ENCODE measurements around the gene COL17A1.

Gene COL17A1

DNA sequence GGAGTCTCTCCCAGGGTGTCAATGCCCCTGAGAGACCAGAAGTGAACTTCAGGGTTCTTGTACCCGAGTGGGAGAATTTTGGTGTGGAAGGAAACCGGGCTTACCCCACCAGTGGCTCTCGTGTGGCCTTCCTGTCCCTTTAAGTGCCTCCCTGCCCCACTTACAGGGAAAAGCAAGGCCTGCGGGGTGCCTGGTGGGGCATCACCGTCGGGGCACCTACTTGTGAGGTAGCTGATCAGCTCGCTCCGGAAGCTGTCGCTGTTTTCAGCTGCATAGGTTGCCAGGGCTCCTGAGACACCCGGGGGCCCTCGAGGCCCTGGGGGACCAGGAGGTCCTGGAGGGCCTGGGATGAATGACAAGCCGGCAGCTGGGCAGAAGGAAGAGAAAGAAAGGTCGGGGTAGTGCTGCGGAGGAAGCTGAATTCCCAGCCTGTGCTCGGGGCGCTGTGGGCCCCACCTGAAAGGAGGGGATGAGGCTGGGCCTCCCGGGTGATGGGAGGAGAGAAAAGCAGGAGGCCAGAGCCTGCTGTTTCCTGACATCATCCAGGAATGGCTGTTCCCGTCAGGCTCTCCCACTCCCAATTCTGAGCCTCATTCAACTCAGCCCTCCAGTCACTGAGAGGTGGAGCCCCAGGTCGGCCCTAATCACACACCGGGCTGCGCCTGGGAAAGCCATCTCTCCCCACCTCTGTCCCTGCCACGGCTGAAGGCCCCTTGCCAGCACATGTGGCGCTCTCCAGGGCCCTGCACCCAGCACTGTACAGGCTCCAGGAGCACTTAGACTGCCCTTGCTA is 51.1 kb downstream of the COL17A1 start:
- no peak for DNase-seq (ENCODE audit: low read depth)
- TF ChIP-seq, protein P1, sequence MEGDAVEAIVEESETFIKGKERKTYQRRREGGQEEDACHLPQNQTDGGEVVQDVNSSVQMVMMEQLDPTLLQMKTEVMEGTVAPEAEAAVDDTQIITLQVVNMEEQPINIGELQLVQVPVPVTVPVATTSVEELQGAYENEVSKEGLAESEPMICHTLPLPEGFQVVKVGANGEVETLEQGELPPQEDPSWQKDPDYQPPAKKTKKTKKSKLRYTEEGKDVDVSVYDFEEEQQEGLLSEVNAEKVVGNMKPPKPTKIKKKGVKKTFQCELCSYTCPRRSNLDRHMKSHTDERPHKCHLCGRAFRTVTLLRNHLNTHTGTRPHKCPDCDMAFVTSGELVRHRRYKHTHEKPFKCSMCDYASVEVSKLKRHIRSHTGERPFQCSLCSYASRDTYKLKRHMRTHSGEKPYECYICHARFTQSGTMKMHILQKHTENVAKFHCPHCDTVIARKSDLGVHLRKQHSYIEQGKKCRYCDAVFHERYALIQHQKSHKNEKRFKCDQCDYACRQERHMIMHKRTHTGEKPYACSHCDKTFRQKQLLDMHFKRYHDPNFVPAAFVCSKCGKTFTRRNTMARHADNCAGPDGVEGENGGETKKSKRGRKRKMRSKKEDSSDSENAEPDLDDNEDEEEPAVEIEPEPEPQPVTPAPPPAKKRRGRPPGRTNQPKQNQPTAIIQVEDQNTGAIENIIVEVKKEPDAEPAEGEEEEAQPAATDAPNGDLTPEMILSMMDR (conservative IDR thresholded peaks at IDR 0.05; ENCODE audit: low read length) = no peak
- no peak overlapping the region for H3K4me3 ChIP-seq (ENCODE audit: low read length)

DNA sequence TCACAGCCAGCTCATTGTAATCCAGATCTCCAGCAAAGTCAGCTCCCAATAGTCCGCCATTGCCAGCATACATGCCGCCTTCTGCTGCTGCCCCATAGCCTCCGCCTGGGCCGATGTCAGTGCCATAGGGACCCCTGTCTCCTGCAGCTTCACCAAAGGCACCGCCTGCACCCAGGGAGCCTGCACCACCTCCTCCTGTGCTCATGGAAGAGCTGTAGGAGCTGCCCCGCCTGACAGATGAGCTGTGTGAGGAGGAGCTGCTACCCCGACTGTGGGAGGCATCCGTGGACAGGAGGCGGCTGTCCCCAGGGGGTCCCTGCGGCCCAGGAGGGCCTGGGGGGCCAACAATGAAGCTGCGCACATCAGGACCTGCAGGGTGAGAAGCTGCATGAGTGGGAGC is 51.7 kb downstream of the COL17A1 start:
- no peak for DNase-seq (ENCODE audit: low read depth)
- TF ChIP-seq, protein P1 (conservative IDR thresholded peaks at IDR 0.05; ENCODE audit: low read length) = no peak
- H3K4me3 ChIP-seq (ENCODE audit: low read length) = no peak overlapping the region

DNA sequence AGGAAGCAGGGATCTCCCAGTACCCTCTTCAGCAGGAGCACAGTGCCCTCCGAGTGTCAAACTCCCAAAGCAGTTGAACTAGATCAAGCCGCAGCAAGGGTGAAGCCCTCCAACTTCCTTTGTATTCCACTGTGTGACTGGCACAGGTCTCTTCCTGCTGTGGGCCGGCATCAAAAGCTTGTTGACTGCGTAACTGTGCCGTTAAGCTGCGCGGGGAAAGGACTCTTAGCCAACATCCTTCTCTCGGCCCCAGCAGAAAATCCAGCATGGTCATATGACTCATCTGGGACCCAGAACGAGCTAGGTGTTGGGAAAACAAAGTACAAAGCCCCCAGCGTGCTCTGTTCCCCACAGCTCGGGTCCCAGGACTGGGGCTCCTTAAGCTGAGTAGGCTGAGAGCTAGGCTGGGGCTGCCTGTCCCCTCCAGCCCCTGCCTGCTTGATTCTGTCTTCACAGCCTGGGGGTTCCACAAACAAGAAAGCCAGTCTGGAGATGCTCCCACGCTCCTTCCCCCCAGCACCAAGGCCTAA is 52.2 kb downstream of the COL17A1 start:
- no peak for DNase-seq (ENCODE audit: low read depth)
- H3K4me3 ChIP-seq (ENCODE audit: low read length) = no peak overlapping the region
- TF ChIP-seq, protein P1 (conservative IDR thresholded peaks at IDR 0.05; ENCODE audit: low read length) = no peak

DNA sequence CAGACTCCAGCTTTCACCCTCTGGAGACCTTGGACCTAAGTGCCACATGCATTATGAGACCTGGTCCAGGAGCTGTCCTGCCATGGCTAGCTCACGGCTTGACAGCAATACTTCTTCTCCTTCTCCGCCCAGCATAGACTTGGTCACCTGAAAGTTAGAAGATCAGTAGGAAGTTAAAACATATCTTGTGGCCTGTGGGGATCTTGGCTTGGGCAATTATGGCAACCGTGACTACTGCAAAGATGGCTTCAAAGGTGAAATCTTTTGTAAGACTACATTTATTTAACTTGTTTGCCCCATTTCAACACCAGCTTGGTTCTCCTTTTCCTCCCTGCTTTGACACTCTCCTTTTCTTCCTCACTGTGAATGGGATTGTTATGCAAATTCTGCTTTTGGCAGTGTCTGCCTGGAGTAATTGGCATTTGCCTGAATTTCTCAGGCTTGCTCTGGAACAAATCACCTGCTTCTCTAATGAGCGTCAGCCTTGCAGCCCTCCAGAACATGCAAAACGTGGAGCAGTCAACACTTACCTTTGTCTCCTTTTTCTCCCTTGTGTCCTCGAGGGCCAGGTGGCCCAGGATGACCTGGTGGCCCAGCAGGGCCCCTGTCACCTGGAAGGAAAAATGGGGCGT is 53.4 kb downstream of the COL17A1 start:
- no peak overlapping the region for H3K4me3 ChIP-seq (ENCODE audit: low read length)
- TF ChIP-seq, protein P1 (conservative IDR thresholded peaks at IDR 0.05; ENCODE audit: low read length) = no peak
- DNase-seq (ENCODE audit: low read depth) = no peak

DNA sequence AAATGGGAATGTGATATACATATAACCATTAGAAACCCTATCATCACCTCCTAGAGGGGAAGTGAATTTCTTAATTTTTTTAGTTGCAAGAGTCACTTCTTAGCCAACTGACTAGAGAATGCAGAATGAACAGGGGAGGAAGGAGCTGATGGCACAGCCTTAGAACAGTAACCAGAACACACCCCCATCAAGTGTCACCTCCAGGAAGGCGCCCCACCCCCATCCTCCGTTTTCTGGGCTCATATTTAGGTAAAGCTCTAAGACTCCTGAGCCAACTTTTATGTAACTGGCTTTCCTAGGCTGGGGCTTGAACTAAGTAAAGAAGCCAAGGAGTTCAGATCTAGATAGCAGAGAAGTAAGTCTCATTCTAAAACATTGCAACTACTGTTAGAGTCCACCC is 54.0 kb downstream of the COL17A1 start:
- DNase-seq (ENCODE audit: low read depth) = no peak
- H3K4me3 ChIP-seq (ENCODE audit: low read length) = no peak overlapping the region
- TF ChIP-seq, protein P1 (conservative IDR thresholded peaks at IDR 0.05; ENCODE audit: low read length) = no peak

DNA sequence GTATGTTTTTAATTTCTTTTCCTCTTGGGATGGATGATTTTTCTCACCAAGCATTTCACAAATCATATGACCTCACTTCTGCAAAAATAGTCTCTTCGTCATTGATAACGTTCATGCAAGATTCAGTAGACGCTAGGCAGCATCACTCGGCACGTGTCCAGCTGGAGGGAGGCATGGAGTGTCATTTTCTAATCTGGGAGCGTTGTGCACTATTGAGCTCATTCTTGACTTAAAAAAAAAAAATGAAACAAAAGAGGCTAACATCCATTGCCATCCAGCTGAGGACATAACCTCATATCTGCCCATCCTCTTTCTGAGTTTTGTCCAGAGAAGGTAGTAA is 56.2 kb downstream of the COL17A1 start:
- DNase-seq (ENCODE audit: low read depth) = peak; percentile 54
- TF ChIP-seq, protein P1 (conservative IDR thresholded peaks at IDR 0.05; ENCODE audit: low read length) = no peak
- H3K4me3 ChIP-seq (ENCODE audit: low read length) = no peak overlapping the region
